AG10803 (cell line): ENCODE data around the gene ZNF83.
A peak's percentile ranks its signal among the peaks of the same experiment; 100 is the strongest.

Source experiments
- DNase-seq: peaks from one replicate; pipeline ENCODE4 v3.0.0; 2010; ENCODE audit warnings: low read depth
- H3K4me3 ChIP-seq: 2 replicates; pipeline ENCODE4 v1.5.1; 2011; ENCODE audit warnings: mild to moderate bottlenecking, low read length, control low read depth
- CTCF ChIP-seq: conservative IDR thresholded peaks from 2 replicates; pipeline ENCODE4 v1.5.1; 2011; ENCODE audit warnings: mild to moderate bottlenecking, low read length, control low read depth, inconsistent platforms

The ZNF83 gene

GRCh38 chr19:52570000-52570861 is 67.9 kb downstream of the ZNF83 start, which contains the start of gene ZNF701:
Gene ZNF701 (plus strand): TSS chr19:52570287. CDS start chr19:52574148, 3,861 bp downstream.
- no peak; the same call in 1 of the 2 replicates for TF ChIP-seq CTCF
- DNase-seq: peak; percentile 87
- H3K4me3 ChIP-seq: peak within 1 kb of the TSS; percentile 97

GRCh38 chr19:52569638-52569999 is 68.5 kb downstream of the ZNF83 start:
- peak; percentile 18 for DNase-seq
- H3K4me3 ChIP-seq: peak overlapping the region; percentile 97

GRCh38 chr19:52567921-52568320 is 70.2 kb downstream of the ZNF83 start:
- no peak overlapping the region for H3K4me3 ChIP-seq
- DNase-seq: no peak
- no peak for TF ChIP-seq CTCF

- TF ChIP-seq CTCF: no peak
- H3K4me3 ChIP-seq: no peak overlapping the region
- peak; percentile 10 for DNase-seq
These were observed 71.6 kb downstream of the ZNF83 start for GRCh38 chr19:52566588-52566987.

GRCh38 chr19:52566121-52566520 is 72.0 kb downstream of the ZNF83 start:
- no peak for DNase-seq
- TF ChIP-seq CTCF: no peak
- H3K4me3 ChIP-seq: no peak overlapping the region
